GM12878 (cell line): ENCODE data around the gene SNX33. TPM values are rescaled to one million over a fixed set of nuclear protein-coding genes. Genes with fewer than 3 reads are reported as not detected.
A peak's percentile ranks its signal among the peaks of the same experiment; 100 is the strongest.

Source experiments
- CBX5 ChIP-seq: sonication (generic); IDR thresholded peaks from 2 replicates; pipeline ENCODE4 v1.6.1; 2016; ENCODE audit warnings: low read depth, moderate library complexity, mild to moderate bottlenecking, inconsistent platforms
- CUX1 ChIP-seq: IDR thresholded peaks from 2 replicates; pipeline ENCODE4 v1.6.1; 2012; ENCODE audit warnings: improper control_type of control experiment, low read depth, low read length; ENCODE audit not compliant: insufficient replicate concordance
- KDM1A ChIP-seq: fragments of 200-600 bp; sonication (generic); IDR thresholded peaks from 2 replicates; pipeline ENCODE4 v1.6.1; 2016; ENCODE audit warnings: borderline replicate concordance
- LARP7 ChIP-seq: fragments of 450-650 bp; IDR thresholded peaks from 2 replicates; pipeline ENCODE4 v1.6.1; 2017; ENCODE audit warnings: mild to moderate bottlenecking
- MEF2A ChIP-seq: IDR thresholded peaks from 2 replicates; pipeline ENCODE4 v1.6.1; 2011; ENCODE audit warnings: low read depth, mild to moderate bottlenecking, low read length, moderate library complexity; ENCODE audit not compliant: insufficient read depth
- MXI1 ChIP-seq: fragments of 150-350 bp; IDR thresholded peaks from 2 replicates; pipeline ENCODE4 v1.6.1; 2011; ENCODE audit warnings: low read depth, mild to moderate bottlenecking, inconsistent platforms, low read length, improper control_type of control experiment
- POLR2A ChIP-seq: IDR thresholded peaks from 2 replicates; pipeline ENCODE4 v1.6.1; 2011; ENCODE audit warnings: low read depth, mild to moderate bottlenecking, low read length
- POU2F2 ChIP-seq: IDR thresholded peaks from 3 replicates; pipeline ENCODE4 v1.6.1; 2011; ENCODE audit warnings: low read depth, mild to moderate bottlenecking, low read length, borderline replicate concordance
- RAD21 ChIP-seq: IDR thresholded peaks from 2 replicates; pipeline ENCODE4 v1.6.1; 2011; ENCODE audit warnings: mild to moderate bottlenecking, low read depth, low read length, moderate library complexity; ENCODE audit not compliant: insufficient read depth
- TAF1 ChIP-seq: IDR thresholded peaks from 2 replicates; pipeline ENCODE4 v1.6.1; 2011; ENCODE audit warnings: mild to moderate bottlenecking, low read depth, low read length, borderline replicate concordance
- TARDBP ChIP-seq: IDR thresholded peaks from 2 replicates; pipeline ENCODE4 v1.6.1; 2016; ENCODE audit warnings: borderline replicate concordance
- ZBTB40 ChIP-seq: fragments of 450-650 bp; IDR thresholded peaks from 2 replicates; pipeline ENCODE4 v1.6.1; 2016; ENCODE audit warnings: mild to moderate bottlenecking, moderate library complexity, borderline replicate concordance
- polyA plus RNA-seq, 11 experiments: library from polyadenylated mRNA; depleted of rRNA in 4 of 11; unstranded in 6 of 11; stranded (reverse) in 5 of 11; fragments of >200 nt; fragmentation: Nextera tagmentation in 4 of 11; fragmentation: Illumina TruSeq in 1 of 11; extraction: Ambion mirVana in 4 of 11; extraction: Trizol in 1 of 11; gene quantifications; 1 replicate in 1 of 11; 2 replicates in 10 of 11; pipeline versions ENCODE4 v1.2.1 to v1.2.3, GENCODE V29; 2011 to 2016; ENCODE audit warnings: inconsistent platforms in 2 of 11, missing spikeins in 2 of 11, low read depth in 1 of 11
- total RNA-seq, 4 experiments: library from RNA; depleted of rRNA in 3 of 4; stranded (reverse); fragments of >200 nt in 3 of 4; fragmentation: Illumina TruSeq in 1 of 4; extraction: Trizol in 1 of 4; gene quantifications; 2 replicates each; pipeline versions ENCODE4 v1.2.1 to v1.2.3, GENCODE V29; 2013 to 2021
- TF ChIP-seq, protein P1 (sequence below): fragments of 450-650 bp; IDR thresholded peaks from 2 replicates; pipeline ENCODE4 v1.6.1; 2014; ENCODE audit warnings: mild to moderate bottlenecking
- TF ChIP-seq, protein P2 (sequence below): IDR thresholded peaks from 2 replicates; pipeline ENCODE4 v1.6.1; 2011; ENCODE audit warnings: mild to moderate bottlenecking, low read depth, low read length, moderate library complexity; ENCODE audit not compliant: insufficient replicate concordance
- TF ChIP-seq, protein P3 (sequence below): fragments of 450-650 bp; IDR thresholded peaks from 2 replicates; pipeline ENCODE4 v1.6.1; 2018; ENCODE audit warnings: borderline replicate concordance, mild to moderate bottlenecking; ENCODE audit not compliant: partially characterized antibody

The SNX33 gene
- total and polyA plus RNA-seq, 10 of the 15 experiments (the other 5 are each of a cell fraction or from before 2014, with no cell fraction given) = 0.13 to 1.9 (median 0.55) TPM

DNA sequence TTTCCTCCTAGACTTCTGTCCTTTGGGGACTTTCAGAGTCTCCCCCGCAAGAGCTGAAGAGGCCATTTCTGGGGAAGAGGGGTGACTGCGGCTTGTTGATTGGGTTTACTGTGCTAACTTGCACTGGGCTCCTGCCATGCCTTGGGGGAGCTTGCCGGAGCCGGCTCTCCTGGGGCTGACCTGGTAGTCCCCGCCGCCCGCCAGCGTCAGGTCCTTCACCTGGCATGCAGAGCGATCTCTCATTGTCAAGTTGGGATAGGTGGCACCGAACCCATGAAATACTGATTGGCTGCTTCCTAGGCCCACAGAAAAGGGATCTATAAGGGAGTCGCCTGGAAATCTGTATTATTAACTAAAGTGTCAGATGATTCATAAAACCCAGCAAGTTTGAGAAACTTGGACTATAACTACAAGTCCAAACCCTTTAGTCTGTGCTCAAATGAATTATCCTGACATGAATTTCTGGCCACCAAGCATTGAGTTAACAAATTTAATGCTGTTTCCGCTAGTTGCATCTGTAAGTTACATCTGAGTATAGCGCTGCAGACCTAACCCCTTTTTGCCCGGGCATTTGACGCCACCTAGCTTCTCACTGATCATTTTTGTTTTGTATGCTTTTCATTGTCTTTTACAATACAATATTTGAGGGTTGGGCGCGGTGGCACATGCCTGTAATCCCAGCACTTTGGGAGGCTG lies 7.1 kb upstream of the SNX33 start (continued):
- no peak for TF ChIP-seq CUX1
- TF ChIP-seq, protein P1, sequence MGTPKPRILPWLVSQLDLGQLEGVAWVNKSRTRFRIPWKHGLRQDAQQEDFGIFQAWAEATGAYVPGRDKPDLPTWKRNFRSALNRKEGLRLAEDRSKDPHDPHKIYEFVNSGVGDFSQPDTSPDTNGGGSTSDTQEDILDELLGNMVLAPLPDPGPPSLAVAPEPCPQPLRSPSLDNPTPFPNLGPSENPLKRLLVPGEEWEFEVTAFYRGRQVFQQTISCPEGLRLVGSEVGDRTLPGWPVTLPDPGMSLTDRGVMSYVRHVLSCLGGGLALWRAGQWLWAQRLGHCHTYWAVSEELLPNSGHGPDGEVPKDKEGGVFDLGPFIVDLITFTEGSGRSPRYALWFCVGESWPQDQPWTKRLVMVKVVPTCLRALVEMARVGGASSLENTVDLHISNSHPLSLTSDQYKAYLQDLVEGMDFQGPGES = no peak
- TF ChIP-seq ZBTB40 = no peak
- no peak for TF ChIP-seq POLR2A
- peak; percentile 72 for TF ChIP-seq RAD21
- TF ChIP-seq POU2F2 = no peak
- TF ChIP-seq, protein P2, sequence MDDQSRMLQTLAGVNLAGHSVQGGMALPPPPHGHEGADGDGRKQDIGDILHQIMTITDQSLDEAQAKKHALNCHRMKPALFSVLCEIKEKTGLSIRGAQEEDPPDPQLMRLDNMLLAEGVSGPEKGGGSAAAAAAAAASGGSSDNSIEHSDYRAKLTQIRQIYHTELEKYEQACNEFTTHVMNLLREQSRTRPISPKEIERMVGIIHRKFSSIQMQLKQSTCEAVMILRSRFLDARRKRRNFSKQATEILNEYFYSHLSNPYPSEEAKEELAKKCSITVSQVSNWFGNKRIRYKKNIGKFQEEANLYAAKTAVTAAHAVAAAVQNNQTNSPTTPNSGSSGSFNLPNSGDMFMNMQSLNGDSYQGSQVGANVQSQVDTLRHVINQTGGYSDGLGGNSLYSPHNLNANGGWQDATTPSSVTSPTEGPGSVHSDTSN = no peak
- no peak for TF ChIP-seq MXI1
- TF ChIP-seq MEF2A = no peak
- no peak for TF ChIP-seq TAF1
- TF ChIP-seq KDM1A = no peak
- TF ChIP-seq TARDBP = no peak
- no peak for TF ChIP-seq CBX5
- 0 out of 2 replicates have a peak, but pooled peaks have one; percentile 29 for TF ChIP-seq LARP7
- TF ChIP-seq, protein P3, sequence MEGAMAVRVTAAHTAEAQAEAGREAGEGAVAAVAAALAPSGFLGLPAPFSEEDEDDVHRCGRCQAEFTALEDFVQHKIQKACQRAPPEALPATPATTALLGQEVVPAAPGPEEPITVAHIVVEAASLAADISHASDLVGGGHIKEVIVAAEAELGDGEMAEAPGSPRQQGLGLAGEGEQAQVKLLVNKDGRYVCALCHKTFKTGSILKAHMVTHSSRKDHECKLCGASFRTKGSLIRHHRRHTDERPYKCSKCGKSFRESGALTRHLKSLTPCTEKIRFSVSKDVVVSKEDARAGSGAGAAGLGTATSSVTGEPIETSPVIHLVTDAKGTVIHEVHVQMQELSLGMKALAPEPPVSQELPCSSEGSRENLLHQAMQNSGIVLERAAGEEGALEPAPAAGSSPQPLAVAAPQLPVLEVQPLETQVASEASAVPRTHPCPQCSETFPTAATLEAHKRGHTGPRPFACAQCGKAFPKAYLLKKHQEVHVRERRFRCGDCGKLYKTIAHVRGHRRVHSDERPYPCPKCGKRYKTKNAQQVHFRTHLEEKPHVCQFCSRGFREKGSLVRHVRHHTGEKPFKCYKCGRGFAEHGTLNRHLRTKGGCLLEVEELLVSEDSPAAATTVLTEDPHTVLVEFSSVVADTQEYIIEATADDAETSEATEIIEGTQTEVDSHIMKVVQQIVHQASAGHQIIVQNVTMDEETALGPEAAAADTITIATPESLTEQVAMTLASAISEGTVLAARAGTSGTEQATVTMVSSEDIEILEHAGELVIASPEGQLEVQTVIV = no peak
